ENCODE results near the gene RHOXF2B.

RHOXF2B gene

DNA sequence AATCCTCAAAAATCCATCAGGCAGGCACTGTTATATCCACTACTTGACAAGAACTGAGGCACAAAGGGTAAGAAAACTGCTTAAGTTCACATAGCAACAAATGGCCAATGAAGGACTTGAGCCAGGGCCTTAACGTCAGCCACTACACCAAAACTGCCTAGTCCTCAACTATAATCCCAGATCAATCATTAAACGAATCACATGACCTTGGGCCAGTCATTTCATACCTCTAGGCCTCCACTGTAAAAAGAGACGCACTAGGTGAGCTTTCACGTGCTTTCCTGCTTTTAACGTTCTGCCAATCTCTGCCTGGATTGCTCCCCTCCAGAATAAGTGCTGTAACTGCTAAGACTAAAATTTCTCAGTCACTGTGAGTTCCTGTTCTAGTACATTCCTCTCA, 54.7 kb downstream of the RHOXF2B start:
- TF ChIP-seq CTCF (IDR thresholded peaks at IDR 0.05; ENCODE audit: extremely low read depth, missing control alignments) = no peak
- no peak for DNase-seq (ENCODE audit: low spot score)
